ENCODE results near the gene PDHB.

GRCh38 chr3:58383476-58383875, 50.2 kb downstream of the PDHB start:
- TF ChIP-seq, protein P1, sequence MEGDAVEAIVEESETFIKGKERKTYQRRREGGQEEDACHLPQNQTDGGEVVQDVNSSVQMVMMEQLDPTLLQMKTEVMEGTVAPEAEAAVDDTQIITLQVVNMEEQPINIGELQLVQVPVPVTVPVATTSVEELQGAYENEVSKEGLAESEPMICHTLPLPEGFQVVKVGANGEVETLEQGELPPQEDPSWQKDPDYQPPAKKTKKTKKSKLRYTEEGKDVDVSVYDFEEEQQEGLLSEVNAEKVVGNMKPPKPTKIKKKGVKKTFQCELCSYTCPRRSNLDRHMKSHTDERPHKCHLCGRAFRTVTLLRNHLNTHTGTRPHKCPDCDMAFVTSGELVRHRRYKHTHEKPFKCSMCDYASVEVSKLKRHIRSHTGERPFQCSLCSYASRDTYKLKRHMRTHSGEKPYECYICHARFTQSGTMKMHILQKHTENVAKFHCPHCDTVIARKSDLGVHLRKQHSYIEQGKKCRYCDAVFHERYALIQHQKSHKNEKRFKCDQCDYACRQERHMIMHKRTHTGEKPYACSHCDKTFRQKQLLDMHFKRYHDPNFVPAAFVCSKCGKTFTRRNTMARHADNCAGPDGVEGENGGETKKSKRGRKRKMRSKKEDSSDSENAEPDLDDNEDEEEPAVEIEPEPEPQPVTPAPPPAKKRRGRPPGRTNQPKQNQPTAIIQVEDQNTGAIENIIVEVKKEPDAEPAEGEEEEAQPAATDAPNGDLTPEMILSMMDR (IDR thresholded peaks at IDR 0.05 in 4 of 5, conservative IDR thresholded peaks at IDR 0.05 in 1 of 5), result no peak
- no peak for TF ChIP-seq POLR2A (IDR thresholded peaks at IDR 0.05)
